HG02623 (cell line): ENCODE data around the gene SLC24A2.
"Not testable (repeated sequence)": the region's sequence is repeated elsewhere in the genome, so short reads cannot be mapped to it uniquely, and the experiment has no call there.

Experiments used
- ATAC-seq: cut with Tn5 transposase; IDR thresholded peaks from one replicate; pipeline ENCODE4 v1.9.1; 2021; ENCODE audit warnings: moderate library complexity; ENCODE audit not compliant: unreplicated experiment

SLC24A2 gene

DNA sequence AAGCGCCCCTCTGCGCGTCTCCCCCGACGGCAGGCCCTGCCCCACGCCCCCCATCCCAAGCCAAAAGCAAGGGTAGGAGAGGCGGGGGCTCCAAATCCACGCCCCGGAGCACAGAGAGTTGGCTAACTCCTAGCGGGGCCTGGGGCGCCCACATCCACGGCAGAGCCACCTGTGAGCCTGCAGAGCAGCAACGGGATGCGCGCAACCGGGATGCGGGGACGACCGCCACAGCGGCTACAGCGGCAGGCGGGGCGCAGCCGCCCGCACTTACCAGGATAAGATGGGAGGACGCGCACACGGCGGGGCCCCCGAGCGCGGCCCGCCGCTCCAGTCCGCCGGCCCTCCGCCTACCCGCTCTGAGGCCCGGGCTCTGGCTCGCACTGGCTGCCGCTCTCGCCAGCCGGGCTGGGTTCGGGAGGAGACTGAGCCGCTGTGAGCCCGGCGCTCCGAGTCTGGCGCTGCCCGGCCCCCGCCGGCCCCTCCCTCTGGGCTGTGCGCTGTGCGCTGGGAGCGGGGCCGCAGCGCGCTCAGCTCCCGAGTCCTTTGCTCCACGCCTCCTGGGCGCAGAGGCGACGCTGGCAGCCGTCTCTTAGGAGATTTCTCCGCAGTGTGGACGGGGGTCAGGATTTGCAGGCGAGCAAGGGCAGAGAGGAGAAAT lies at the start of gene SLC24A2:
TSS of gene SLC24A2 (minus strand) at position 424 of the 658 bp plus-strand sequence.
- ATAC-seq: no peak

DNA sequence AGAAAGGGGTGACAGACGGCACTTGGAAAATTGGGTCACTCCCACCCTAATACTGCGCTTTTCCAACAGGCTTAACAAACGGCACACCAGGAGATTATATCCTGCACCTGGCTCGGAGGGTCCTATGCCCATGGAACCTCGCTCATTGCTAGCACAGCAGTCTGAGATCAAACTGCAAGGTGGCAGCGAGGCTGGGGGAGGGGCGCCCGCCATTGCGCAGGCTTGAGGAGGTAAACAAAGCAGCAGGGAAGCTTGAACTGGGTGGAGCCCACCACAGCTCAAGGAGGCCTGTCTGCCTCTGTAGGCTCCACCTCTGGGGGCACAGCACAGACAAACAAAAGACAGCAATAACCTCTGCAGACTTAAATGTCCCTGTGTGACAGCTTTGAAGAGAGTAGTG lies 44.5 kb upstream of the SLC24A2 start:
- ATAC-seq: not testable (repeated sequence)

DNA sequence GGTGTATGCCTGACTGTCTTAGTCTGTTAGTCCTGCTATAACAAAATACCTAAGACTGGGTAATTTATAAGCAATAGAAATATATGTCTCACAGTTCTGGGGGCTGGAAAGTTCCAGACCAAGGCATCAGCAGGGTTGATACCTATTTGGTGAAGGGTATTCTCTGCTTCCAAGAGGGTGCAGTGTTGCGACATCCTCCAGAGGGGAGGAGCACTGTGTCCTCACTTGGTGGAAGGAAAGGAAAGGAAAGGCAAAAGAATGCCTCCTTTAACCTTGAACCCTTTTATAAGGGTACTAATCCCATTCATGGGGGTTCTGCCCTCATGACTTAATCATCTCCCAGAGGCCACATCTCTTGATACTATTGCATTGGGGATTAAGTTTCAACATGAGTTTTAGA lies 42.0 kb upstream of the SLC24A2 start:
- ATAC-seq: no peak

DNA sequence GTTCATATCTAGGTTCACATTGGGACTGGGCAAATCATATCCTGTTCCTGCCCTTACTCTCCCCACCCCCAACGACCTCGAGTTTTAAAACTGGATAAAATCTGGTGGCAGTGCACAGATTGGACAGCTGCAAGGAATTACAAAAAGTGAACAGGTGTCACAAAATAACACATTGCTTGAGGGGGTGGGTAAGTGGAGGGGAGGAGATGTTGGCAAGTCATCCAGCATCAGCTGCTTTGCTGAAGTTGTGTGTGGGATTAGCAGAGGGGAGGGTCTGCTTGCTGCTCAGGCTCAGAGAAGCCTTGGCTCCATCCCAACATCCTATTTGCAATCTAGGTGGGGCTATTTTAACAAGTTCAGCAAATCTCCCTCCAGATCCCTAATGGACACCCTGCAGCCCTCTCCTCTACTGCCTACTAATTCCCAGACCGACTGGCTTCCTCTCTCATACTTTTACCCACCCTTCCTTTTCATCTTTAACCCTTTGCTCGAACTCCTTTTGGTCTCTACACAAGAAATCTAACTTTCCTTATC lies 39.8 kb upstream of the SLC24A2 start:
- no peak for ATAC-seq

DNA sequence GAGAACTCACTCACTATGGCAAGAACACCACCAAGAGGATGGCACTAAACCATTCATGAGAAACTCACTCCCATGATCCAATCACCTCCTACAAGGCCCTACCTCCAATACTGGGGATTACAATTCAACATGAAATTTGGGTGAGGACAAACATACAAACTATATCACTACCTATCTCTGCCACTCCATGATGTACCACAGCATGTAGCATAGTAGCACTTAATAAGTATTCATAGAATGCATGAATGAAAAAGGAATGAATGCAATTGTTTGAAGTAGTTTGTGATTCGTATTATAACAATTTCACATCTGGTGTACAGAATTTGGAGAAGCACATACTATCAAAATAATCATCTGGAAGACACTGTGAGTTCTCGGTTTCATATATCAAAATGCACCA lies 27.9 kb upstream of the SLC24A2 start:
- no peak for ATAC-seq

DNA sequence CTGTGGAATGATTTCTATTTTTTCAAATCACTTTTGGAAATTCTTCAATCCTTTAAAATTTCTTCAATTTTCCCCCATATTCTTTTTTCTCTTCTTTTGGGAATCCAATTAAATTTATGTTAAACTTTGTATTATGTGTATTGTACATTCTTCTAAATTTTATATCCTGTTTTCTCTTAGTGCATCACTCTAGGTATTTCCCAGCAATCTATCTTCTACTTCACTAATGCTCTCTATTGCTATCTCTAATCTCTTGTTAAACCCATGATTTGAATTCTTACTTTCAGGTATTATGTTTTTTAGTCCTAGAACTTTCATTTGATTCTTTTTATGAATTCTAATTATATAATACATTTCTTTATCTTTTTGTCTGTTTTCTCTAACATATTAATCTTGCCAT lies 23.4 kb upstream of the SLC24A2 start:
- ATAC-seq: no peak

DNA sequence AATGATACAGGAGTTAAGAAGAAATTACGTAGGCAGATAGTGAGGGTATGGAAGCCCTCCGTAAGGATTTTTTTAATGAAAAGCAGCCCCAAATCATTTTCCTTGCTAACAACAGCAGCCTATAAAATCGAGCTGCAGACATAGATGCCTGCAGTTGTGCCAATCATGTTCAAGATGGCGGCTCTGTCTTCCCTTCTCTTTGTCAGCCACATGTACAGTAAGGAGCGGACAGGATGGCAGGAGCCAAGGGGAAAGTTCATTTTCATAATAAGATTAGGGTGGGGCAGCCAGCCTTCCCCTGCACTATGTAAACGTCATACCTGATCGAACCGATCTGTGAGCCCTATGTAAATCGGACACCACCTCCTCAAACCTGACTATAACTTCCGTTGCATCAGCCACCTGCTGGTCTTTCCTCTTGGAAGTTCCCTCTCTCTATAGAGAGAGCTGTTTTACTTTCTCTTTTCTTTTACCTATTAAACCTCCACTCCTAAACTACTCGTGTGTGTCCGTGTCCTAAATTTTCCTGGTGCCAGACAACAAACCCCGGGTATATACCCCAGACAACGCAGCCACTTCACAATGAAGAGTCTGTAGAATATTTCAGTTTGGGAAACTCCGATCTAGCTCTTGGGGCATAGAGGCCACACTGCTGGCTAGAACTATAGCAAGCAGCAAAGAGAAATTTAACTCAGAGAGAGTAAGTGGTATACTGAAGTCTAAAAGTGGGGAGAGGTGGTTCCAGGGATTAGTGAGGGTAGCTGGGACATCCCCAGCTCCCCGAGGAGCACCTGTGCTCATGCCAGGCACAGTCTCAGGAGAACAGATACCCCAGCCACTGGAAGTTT lies 20.8 kb upstream of the SLC24A2 start:
- ATAC-seq: no peak

DNA sequence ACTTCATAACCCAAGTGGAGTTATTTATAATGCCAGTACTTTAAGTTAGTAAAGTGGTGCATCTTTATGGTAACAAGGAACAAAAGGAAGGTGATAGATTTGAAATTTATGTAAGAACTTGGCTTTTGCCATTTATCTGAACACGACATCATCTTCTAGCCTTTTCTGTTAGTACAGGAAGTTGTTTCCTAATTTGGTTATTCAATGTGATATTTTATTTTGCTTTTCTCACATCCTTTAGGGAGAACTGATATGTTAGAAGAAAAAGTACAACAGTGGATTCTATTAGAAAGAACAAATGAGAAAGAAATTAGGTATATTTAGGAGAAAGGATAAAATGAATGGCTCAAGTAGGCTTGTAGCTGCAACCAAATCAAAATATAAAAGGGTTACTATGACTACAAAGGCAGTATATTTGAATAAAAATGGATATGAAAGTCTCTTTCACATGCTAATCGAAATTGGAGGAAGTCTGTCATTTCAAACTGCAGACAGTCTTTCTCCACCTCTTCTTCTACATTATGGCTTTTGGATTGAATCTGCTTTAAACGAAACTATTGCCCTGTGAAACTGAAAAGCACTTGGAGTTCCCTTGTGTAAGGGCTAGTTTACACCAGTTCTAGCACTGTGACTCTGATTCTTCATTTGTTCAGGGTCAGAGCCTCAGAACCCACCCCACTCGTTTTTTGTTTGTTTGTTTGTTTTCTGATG lies 18.5 kb upstream of the SLC24A2 start:
- no peak for ATAC-seq

DNA sequence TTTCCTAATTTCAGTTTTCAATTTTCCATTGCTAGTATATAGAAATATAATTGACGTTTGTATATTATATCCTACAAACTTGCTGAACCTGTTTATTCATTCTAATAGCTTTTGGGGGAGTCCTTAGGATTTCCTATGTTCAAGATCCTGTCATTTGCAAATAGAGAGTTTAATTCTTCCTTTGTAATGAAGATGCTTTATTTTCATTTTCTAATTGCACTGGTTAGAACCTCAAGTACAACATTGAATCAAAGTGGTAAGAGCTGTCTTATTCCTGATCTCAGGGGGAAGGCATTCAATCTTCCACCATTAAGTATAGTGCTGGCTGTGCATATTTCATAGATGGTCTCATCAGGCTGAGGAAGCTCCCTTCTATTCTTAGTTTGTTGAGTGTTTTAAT lies 15.6 kb upstream of the SLC24A2 start:
- no peak for ATAC-seq

DNA sequence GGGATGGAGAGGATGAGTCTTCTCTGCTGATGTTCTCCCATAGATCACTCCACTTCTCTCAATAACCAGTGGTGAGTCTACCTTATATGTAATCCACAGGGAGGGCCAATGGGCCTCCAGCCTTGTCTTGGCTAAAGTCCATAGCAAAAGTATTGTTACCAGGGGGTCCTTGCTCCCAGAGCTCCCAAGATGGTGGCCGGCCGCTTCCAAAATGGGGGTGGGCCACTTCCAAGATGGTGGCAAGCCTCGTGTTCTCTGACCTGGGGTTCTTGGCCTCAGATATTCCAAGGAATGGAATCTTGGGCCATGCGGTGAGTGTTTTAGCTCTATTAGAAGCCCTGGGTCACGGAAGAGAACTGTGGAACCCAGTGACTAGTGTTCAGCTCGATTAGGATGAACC lies 12.0 kb upstream of the SLC24A2 start:
- no peak for ATAC-seq

DNA sequence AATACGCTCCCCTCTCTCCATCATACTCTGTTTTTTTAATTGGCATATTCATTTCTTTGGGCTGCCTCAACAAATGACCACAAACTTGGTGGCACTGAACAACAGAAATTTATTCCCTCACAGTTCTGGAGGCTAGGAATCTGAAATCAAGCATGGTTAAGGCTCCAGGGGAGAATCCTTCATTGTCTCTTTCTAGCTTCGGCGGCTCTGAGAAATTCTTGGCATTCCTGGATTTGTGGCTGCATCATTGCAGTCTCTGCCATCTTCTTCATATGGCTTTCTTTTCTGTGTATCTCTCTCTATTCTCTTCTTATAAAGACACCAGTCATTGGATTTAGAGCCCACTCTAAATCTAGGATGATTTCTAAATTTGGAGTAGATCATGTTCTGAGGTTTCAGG lies 10.9 kb upstream of the SLC24A2 start:
- no peak for ATAC-seq

DNA sequence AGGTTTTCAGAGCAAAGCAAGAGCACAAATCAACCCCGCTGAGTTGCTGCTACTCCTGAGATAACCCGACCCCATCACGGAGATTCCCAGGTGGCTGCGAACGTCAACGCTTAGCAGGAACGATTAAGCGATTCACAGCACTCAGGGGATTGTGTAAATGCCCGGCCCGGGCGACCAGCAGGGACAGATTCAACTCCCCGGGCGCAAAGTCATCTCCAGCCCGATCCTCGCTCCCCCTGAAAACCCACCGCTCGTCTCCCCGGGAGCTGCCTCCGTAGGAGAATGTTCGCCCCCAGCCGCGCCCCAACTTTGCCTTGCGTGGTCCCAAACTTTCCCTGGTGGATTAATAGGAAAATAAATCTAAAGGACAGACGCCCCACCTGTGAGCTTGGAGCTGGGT lies 685 bp downstream of the SLC24A2 start:
- ATAC-seq: no peak

DNA sequence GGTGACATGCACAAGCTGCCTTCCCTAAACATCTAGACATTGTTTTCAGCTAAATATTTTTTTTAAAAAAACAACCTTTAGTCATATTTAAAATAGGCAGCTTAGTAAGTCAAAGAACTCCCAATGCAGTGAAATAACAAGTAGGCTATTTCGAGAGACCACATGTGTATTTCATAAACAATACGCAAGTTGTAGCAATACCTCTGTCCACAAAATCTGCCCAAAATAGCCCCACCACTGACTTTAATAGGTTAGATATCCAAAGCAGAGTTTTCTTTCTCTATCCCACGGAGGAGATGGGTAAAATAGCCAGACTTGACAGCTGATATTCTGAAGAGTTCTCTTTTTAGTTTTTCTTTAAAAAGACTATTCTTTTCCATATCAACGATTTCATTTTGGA lies 1.2 kb downstream of the SLC24A2 start:
- no peak for ATAC-seq

DNA sequence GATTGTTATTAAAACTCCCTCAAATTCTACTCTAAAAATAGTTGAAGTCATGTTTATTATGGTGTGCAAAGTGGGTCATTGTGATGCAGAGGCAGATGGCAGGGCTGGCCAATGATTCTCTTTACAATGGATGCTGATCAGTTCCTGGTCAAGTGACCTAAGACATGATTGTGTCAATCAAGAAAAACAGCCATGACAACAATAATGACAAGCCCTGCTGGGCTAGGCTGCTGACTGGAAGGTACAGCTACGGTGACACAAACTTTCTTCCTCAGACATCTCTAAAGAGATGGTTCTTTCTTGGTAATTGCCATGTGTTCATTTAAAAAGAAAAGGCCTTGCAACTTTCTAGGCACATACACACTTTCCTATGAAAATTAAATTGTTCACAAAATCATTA lies 3.6 kb downstream of the SLC24A2 start:
- no peak for ATAC-seq

DNA sequence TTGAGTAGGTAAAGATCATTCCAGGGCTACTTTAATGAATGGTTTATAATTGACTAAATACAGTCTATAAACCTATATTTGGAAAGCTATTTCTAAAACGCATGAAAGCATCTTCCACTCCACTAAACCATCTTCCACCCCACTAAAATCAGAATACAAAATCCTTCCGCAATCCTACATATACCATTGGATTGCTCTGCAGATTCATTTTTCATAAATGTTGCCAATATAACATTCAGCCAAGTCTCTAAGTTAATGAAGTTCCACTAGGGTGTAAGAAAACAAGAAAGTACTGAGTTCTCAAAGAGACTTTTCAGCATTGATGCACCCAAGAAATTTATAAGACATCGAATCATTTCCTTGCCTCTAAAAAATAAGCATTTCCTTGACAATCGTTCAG lies 4.7 kb downstream of the SLC24A2 start:
- no peak for ATAC-seq

DNA sequence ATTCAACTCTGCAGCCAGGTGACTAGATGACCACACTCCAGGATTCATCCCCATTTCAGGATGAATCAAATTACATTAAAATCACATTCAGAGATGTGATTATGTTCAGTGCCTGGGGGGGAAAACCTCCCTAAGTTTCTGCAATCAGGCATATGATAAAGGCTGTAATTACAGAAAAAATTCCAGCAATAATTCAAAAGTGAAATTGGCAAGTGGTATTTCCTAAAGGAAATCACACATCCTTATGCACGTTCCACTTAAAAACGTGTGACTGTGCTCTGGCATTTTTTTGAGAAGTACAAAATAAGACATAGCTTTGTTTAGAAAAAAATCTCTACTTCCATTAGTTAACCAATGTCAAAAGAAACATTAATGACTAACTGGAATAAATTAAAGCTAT lies 5.3 kb downstream of the SLC24A2 start:
- ATAC-seq: no peak

DNA sequence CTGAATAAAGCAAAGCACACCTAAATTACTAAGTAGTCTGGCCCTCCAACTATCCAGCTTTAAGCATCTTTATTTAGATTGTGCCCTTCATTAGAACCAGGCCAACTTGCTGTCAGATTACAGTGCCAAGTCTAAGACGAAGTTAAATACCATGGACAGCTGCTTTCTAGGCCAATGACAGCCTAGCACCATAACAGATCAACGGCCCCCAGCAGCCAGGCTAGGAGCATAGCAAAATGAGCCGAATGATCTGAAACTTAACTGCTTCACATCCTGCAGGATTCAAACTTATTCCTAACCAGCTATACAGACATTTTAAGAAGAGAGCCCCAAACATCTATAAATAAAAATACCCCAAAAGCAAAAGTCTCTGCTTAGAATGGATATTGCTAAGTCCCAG lies 6.8 kb downstream of the SLC24A2 start:
- ATAC-seq: no peak

DNA sequence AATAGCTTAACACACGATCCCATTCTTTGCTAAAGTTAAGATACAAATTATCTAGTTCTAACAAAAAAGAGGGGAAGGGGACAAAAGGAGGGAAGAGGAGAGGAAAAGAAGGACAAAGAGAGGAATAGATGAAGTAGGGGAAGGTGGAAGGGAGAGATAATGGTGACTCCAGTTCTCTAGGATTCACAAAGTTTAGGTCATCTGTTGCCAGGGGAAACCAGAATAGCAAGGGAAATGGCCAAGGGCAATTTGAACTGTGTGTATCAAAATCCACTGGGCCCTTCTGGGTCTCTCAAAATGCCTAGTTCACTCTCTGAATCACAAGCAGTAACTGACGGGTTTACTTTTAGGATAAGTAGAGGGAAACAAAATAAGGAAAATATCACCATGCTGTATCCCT lies 7.6 kb downstream of the SLC24A2 start:
- no peak for ATAC-seq

DNA sequence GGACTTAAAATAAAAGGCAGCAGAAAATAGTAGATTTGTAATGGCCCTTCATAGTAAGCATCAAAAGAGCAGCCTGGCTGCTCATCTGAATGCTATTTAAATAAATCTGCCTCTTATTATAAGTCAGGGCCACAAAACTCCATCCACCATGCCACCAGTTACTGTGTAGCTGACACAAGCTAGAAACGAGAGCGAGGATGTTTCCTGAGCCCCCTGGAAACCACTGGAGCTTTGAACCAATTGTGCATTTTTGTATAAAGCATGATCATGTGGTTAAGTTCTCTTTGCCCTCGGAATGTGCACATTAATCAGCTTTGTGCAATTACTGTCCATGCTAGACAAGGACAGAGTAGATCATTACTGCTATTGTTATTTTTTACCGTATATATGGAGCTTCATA lies 17.4 kb downstream of the SLC24A2 start:
- ATAC-seq: no peak

DNA sequence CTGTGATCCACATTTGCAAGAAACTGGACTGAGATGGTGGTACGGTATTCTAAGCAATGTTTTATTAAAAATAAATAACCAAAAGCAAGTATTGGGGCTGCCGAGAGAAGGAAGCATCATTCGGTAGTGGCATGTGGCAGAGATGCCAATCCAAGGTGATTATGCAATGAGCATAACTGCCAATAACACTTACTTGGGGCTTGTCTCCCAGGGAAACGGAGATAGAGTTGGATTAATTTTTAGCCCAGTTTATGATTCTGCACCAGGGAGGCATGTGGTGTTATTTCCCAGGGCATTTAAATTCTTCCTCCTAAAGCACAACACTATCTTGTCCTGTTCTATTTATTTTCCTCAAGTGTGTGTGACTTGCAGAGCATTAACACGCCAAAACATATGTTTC lies 17.9 kb downstream of the SLC24A2 start:
- ATAC-seq: no peak

DNA sequence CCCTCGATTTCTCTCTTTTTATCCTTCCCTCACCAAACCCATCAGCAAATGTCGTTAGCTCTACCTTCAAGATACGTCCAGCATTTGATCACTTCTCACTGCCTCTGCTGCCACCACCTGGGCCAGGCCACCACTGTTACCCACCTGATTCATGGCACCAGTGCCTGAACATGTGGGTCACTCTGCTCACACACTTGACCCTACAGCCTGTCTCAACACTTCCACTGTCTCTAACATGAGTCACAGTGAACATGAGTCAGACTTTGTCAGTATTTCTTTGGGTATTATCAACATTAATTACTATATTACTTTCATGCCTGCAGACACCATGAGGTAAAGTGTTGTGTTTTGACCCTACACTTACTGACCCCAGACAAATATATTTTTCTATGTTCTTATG lies 19.6 kb downstream of the SLC24A2 start:
- no peak for ATAC-seq

DNA sequence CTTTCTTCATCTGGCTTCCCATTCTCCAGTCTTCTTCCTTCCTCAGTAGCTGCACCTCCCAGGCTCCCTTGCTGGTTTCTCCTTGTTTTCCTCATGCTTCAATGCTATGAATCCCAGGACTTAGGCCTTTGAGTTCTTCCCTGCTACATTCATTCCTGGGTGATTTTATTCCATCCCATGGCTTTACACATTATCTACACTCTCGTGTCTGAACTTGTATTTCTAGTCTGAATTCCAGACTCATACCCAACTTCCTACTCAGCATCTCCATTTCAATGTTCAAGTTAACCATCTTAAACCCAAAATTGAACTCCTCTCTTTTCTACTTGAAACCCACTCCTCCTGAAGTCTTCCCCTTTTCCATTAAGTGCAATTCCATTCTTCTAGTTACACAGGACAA lies 20.0 kb downstream of the SLC24A2 start:
- ATAC-seq: no peak
